ENCODE data around the gene RIC8B. TPM values are rescaled to one million over a fixed set of nuclear protein-coding genes. Genes with fewer than 3 reads are reported as not detected.

The RIC8B gene
- total RNA-seq, 1 donor from 2014 or later: 11.6 TPM

DNA sequence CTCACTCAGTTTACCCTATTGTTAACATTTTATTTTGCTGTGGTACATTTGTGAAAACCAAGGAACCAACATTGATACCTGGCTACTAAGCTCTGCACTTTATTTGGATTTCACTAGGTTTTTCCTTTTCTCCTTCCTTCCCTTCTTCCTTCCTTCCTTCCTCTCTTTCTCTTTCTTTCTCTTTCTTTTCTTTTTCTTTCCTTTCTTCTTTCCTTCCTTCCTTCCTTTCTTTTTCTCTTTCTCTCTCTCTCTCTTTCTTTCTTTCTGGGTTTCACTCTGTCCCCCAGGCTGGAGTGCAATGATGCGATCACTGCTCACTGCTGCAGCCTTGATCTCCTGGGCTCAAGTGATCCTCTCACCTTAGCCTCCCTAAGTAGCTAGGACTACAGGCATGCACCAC, 152.2 kb downstream of the RIC8B start:
- H3K4me1 ChIP-seq: no peaks in the 10 kb centered on the region
- H3K27ac ChIP-seq: no peak overlapping the region
- no peaks in the 10 kb centered on the region for H3K36me3 ChIP-seq
- no peak for TF ChIP-seq CTCF (IDR thresholded peaks at IDR 0.05)
- no peak overlapping the region for H3K4me3 ChIP-seq
- no peak for ATAC-seq
- intact Hi-C loops (cut with DNase I): no loop called here
- H3K9me3 ChIP-seq: no peaks in the 10 kb centered on the region
- no peak for DNase-seq
- peaks cover 5% of the 10 kb centered on the region for H3K27me3 ChIP-seq

DNA sequence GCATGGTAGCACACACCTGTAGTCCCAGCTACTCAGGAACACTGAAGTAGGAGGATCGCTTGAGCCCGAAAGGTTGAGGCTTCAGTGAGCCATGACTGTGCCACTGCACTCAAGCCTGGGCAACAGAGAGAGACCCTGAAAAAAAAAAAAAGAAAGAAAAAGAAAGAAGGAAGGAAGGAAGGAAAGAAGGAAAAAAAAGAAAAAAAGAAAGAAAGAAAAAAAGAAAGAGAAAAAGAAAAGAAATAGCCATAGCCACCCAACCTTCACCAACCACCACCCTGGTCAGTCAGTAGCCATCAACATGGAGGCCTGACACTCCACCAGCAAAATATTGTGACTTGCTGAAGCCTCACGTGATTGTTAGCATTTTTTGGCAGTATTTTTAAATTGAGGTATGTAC, 159.8 kb downstream of the RIC8B start:
- Histone ChIP-seq H3K4me3 (no peak overlapping the region), H3K27me3 (no peaks in the 10 kb centered on the region), H3K27ac (no peak overlapping the region), H3K4me1 (no peaks in the 10 kb centered on the region), H3K9me3 (no peaks in the 10 kb centered on the region), H3K36me3 (no peaks in the 10 kb centered on the region)
- ATAC-seq: no peak
- no peak for DNase-seq
- TF ChIP-seq CTCF (IDR thresholded peaks at IDR 0.05): no peak
- intact Hi-C loops (cut with DNase I): no loop called here

Other genes starting within 250 kb of the RIC8B start
- not detected for gene RFX4, start 191.7 kb upstream of the RIC8B start, total RNA-seq
- 32.6 TPM for gene TMEM263, start 181.2 kb downstream of the RIC8B start, total RNA-seq
- gene MTERF2, start 212.5 kb downstream of the RIC8B start, total RNA-seq: 10.9 TPM

Measured in upper lobe of right lung (tissue), 1 donor.